WTC11 (cell line): ENCODE data around the gene KCNIP3.

ENCODE experiments used
- ATF1 ChIP-seq: sonication (generic); formaldehyde crosslinking; IDR thresholded peaks from 2 replicates; pipeline ENCODE4 v1.8.1; 2023; ENCODE audit warnings: mild to moderate bottlenecking, moderate library complexity, missing genetic modification reagents
- CREM ChIP-seq: sonication (generic); formaldehyde crosslinking; IDR thresholded peaks from 2 replicates; pipeline ENCODE4 v1.8.1; 2022; ENCODE audit warnings: mild to moderate bottlenecking, missing genetic modification reagents, moderate library complexity
- FOXK1 ChIP-seq: sonication (generic); formaldehyde crosslinking; IDR thresholded peaks from 2 replicates; pipeline ENCODE4 v1.8.0; 2022; ENCODE audit warnings: mild to moderate bottlenecking, moderate library complexity, missing genetic modification reagents
- SOX15 ChIP-seq: fragments of 250-450 bp; sonication (Bioruptor Pico); IDR thresholded peaks from 2 replicates; pipeline ENCODE4 v1.9.0; 2021; ENCODE audit warnings: mild to moderate bottlenecking
- TF ChIP-seq, protein P1 (sequence below): fragments of 200-600 bp; IDR thresholded peaks from 2 replicates; pipeline ENCODE4 v1.8.0; 2022; ENCODE audit warnings: antibody characterized with exemption

DNA sequence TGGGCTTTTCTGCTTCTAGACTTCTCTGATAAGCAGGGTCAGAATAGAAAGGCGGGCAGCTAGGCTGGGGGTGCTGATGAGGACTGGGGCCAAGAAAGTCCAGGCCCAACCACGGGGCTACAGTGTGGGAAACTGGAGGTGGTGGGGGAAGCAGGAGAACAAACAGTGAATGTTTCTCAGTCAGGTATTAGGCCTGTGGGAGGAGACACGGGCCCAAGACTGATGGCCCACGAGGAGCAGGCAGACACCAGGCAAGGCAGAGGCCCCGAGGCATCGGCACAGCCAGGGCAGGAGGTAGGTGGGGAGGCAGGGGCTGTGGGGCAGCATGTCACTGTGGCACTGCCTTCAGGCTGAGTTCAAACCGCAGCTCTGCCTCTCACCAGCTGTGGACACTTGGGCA, 40.7 kb downstream of the KCNIP3 start:
- no peak for TF ChIP-seq SOX15 (CRISPR knock-in tag)
- TF ChIP-seq ATF1 = no peak
- TF ChIP-seq FOXK1 (CRISPR knock-in tag) = no peak
- TF ChIP-seq, protein P1, sequence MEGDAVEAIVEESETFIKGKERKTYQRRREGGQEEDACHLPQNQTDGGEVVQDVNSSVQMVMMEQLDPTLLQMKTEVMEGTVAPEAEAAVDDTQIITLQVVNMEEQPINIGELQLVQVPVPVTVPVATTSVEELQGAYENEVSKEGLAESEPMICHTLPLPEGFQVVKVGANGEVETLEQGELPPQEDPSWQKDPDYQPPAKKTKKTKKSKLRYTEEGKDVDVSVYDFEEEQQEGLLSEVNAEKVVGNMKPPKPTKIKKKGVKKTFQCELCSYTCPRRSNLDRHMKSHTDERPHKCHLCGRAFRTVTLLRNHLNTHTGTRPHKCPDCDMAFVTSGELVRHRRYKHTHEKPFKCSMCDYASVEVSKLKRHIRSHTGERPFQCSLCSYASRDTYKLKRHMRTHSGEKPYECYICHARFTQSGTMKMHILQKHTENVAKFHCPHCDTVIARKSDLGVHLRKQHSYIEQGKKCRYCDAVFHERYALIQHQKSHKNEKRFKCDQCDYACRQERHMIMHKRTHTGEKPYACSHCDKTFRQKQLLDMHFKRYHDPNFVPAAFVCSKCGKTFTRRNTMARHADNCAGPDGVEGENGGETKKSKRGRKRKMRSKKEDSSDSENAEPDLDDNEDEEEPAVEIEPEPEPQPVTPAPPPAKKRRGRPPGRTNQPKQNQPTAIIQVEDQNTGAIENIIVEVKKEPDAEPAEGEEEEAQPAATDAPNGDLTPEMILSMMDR = no peak
- no peak for TF ChIP-seq CREM
